NCI-H1092 (cell line): ENCODE results near the gene INSC.
A peak's percentile ranks its signal among the peaks of the same experiment; 100 is the strongest.

Source experiments
- DNase-seq: peaks from one replicate; lab custom pipeline; 2025; lab: John Stamatoyannopoulos, UW

Gene INSC

DNA sequence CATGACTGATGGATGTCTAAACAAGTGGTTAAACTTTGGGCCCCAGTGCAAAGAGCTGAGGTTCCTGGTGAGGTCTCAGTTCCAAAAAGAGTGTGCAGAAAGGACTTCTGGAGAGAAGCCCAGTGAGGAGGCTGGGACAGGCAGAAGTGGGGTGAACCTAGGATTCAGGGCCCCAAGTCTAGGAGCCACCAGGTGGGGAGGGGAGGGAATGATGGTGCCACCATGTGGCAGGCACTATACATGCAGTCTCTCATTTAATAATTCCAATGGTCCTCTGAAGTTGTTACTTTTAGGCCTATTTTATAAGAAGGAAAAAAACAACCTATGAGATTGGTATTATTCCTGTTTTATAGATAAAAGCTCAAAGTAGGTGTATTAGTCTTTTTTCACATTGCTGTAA is 102.0 kb downstream of the INSC start:
- no peak for DNase-seq

DNA sequence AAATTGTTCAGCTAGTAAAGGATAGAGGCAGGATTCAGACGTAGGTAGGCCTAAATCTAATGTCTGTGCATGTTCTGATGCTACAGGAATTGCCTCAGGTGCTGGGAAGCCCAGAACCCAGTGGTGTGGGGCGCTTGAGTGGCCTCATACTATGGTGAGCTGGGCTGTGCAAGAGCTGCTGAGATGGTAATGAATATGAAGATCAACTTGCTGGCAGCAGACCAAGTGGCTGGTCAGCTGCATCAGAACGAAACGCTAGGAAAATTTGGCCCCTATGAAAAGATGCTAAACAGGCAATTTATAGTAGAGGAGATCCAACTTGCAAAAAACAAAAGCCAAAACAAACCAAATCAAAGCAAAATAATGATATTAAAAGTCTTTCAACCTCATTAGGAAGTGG is 102.7 kb downstream of the INSC start:
- no peak for DNase-seq

DNA sequence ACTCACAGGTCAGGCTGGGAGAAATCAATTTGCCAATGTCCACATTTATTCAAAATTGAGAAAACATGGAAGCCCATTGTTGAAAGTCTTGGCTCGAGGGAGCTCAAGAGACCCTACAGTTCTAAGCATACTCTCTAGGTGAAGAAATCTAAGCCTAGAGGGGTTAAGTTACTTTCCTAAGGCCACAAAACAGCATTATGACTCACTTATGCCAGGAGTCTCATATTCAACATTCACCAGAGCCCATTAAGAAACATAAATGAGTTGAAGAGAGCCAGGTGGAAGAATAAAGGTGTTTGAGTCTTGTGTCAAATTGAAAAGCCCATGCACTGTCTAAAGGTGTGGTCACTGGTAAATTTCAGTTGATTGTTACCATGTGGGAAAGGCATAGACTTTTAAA is 108.1 kb downstream of the INSC start:
- DNase-seq = no peak

DNA sequence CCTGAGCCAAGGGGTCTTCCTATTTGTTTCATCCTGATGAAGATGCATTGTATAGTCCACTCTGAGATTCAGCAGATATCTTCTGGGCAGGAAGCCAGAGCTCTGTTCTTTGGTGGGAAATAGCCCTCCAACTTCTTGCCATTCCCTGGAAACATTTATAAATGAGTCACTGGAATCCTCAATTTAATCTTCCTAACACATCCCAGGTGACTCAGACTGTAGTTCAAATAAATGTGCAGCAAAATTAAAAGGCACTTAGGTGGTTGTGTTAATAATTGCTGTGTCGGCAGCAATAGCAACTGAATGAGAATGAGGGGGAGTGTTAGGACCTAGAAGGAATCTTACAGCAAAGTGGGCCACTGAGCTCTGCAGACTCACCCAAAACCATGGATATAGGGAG is 108.6 kb downstream of the INSC start:
- no peak for DNase-seq

DNA sequence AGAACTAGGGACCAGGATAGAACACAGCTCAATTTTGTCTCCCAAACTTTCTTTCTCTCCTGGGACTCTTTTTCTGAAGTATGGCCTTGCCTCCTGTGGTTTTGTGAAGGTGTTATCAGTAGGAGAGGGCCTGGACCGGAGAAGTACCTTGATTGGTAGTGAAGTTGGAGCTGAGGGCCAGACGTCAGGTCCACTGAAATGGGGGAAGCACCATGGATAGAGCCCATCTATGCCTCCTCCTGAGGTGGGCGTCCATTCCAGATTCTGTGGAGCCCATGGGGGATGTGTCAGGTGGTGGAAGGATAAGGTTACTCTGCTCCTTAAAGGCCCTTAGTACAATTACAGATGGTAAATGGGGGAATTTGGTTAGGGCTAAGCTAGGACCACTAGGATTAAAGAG is 109.7 kb downstream of the INSC start:
- DNase-seq = no peak

DNA sequence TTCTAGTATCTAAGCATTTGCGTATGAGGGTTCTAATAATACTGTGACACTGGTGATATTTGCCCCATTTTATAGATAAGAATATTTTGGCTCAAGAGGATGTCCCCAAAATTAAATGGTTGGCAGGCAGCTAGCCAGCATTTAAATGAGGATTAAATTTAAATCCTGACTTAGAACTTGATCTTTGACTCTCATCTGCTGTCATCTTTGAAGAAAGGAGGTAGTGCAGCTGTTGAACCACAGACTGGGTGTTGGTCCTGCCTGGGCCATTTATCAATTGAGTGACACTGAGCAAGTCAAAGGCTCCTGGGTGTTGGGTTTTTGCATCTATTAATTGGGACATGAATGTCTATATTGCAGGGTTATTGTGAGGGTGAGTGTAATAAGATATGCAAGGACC is 112.3 kb downstream of the INSC start:
- DNase-seq = no peak

DNA sequence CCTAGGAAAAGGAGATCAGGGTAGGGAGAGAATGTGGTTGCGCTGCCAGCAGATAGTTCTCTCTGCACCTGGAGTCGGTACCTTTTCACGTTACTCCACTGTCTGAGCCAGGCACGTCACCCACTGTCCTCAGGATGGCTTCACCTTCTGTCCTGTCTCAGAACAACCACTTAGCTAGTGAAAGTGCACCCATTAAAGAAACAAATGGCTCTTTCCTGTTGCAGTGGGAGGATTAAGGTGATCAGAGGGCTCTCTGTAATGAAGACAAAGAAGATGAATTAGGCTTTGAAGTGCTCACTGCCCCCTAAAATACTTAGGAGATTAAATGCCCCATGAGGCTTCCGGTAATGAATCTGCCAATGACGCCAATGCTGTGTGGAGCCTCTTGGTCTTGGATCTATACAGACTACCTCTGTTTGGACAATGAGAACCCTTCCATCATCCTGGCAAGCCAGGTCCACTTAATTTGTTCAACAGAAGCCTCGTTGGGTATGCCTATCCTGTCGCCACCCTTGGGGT is 113.7 kb downstream of the INSC start:
- DNase-seq = no peak

DNA sequence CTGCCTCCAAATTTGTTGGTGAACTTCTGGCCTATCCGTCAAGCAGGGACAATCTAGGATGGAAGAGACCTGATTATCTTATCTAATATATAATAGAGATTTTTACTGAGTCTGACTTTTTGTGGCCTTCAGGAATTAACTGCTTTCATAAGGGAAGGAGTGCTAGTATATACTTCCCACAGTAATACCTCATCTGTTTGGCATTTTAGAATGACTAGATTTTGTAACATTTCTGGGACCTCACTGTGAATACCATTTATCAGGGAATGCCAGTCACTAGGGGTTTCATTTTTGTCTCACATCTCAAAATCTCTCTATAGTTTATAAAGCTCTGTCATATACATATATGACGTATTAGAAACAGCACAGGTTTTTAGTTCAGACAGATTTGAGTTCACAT is 114.3 kb downstream of the INSC start:
- no peak for DNase-seq

DNA sequence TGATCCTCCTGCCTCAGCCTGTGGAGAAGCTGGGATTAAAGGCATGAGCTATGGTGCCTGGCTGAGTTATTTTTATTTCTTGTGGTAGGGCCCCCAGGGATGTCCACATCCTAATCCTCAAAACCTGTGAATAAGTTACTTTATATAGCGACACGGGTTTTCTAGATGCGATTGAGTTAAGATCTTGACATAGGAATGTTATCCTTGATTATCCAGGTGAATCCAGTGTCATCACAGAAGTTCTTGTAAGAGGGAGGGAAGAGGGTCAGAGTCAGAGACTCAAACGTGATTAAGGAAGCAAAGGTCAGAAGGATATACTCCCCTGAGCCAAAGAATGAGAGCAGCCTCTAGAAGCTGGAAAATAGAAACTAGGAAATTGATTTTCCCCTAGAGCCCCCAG is 117.8 kb downstream of the INSC start:
- DNase-seq = no peak

DNA sequence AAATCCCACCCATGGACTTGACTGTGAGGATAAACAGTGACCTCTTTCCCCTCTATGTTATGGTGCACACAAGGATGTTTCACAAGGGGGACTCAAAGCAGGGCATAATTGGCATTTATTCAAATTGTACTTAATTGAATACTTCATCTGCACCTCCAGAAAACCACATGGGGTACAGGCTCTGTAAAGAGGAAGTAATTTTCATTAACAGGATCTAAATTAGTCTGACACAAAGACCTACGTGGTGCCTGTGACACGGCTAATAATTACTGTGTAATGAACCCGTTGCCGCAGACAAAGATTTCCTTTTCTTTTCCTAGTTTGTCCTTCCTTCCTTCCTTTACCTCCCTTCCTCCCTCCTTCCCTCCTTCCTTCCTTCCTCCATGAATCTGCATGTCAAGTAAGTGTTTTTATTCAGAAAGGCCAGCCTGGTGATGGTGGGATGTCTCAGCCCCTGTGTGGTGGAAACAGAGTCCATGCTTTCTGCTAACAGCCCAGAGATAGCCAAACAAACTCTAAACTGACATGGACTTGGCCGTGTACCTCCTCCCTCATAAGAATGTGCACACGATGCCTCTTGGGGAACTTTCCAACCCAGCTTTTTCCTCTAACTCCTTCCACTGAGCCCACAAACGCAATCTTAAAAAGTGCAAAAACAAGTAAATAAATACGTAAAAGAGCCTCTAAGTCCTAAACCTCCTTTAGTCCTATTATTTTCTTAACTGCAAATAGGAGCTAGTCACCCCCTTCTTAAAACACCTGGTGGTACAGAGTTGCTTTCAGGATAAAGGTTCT is 118.8 kb downstream of the INSC start:
- DNase-seq = no peak

DNA sequence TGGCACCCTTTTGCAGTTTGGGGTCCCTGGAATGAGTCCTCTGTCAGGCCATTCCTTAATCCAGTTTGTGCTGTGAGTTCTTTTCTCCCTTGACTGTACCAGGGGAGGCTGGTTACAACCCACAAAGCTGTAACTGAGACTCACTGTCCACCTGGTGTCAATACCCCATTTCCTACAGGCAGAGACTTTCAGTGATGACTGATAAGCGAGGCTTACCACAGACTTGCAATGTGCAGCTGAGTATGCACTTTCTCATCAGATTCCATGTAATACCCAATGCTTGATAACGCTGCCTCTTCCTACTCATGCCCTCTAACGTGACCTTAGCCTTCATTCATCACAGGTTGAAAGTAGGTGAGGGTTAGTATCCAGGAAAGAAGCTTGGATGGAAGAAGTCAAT is 120.1 kb downstream of the INSC start:
- DNase-seq = no peak

DNA sequence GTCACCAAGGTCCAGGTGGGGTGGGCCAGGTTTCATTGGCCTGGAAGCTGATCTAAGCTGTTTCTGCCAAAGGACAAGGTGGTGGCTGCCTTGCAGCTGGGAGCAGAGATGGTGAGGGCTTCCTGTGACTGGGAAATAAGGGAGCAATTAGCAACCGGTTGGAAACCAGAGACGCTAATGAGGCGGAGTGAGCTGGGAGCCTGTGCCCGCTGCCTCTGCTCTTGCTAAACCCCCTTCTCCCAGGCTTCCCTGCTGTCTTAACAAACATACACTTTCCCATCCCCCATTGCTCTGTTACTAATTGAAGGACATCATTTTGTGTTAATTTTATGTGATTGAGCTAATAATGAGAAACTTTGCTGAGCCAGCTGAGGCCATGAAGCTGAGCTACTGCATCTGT is 121.8 kb downstream of the INSC start:
- peak; percentile 8 for DNase-seq

DNA sequence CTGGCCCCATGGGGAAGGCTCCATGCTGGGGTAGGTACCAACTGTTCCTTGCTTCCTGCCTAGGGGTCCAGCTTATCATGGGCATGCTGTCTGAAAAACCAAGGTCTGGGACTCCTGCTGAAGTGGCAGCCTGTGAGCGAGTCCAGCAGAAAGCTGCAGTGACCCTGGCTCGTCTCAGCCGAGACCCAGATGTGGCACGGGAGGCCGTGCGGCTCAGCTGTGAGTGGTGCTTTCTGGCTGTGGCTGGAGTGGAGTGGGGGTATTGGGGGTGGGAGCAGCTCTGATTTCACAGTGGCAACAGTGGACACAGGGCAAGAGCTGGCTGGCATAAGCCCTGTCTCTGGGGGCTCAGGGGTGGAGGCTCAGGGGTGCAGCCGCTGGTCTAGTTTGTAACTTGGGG is 124.1 kb downstream of the INSC start:
- DNase-seq = no peak

DNA sequence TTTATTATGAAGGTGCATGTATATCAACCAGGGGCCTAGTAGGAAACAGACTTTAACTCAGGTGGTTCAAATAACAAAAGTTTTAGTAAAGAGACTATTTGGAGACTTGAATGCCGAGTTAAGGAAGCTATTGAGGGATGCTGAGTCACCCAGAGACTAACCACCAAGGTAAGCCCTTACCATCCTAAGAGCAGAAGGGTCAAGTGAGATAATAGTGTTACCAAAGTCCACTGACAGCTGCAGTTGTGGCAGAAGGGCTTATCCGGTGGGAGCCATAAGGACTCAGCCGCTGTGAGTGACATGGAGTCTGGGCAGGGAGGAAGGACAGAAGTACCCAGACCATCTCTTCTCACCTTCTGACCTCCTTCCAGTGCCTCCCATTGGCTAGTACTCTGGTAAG is 134.0 kb downstream of the INSC start:
- no peak for DNase-seq

DNA sequence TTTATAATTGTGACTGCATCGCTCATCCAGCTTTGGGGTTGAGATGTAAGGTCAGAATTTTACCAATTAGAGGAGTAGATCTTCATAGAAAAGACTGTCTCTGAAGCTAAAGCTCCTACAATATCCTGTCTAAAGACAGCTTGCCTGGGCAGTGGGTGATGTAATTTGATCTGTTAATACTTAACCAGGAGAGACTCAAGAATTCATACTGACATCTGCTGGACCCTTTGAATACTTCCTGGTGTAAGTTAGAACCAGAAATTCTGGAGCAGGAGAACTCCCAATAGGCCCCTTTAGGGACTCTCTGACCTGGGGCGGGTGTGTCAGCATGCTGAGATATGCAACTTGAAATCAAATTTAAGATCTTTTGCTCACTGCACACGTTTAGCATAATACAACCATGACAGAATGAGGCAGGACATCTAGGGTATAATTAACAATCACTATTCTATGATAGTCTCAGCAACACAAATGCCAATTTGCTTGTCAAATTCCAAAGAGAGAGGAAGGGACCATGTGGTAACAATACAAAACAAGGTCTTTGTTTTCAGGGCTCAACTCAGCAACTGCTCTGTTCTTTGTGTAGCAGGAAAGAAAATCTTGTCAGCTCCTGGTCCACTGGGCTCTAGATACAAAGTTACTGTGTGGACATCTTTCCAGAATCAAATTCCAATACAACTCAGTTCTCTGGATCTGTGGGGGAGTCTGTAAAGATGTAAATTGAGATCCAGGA is 143.9 kb downstream of the INSC start:
- peak; percentile 72 for DNase-seq

DNA sequence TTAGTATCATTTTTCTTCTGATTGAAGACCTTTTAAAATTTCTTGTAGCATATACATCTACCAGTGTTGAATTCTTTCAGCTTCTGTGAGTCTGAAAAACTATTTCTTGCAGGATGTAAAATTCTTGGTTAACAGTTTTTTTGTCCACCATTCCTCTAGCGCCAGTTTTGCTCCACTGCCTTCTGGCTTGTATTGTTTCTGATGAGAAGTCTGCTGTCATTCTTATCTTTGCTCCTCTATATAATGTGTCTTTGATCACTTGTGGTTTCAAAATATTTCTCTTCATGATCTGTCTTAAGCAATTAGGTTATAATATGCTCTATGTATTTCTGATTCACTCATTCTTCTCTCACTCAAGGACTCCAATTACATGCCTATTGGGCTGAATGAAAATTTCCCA is 152.3 kb downstream of the INSC start:
- no peak for DNase-seq

DNA sequence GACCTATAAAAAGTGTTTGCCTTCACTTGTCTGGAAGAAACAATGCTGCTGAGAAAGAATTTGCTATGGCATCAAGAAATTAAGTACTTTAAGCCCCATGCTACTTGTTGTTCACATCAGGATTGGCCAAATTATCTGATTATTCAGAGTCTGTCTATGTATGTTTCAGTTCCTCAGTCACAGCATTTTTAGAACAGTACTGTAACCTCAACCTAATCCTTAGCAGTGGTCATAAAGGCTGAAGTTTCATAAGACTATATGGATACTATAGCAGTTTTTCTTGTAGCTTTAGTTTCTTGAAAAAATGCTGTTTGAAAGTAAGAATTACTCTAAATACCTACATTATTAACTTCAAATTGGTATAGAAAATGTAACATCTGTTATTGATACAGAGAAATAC is 153.9 kb downstream of the INSC start:
- DNase-seq = no peak

DNA sequence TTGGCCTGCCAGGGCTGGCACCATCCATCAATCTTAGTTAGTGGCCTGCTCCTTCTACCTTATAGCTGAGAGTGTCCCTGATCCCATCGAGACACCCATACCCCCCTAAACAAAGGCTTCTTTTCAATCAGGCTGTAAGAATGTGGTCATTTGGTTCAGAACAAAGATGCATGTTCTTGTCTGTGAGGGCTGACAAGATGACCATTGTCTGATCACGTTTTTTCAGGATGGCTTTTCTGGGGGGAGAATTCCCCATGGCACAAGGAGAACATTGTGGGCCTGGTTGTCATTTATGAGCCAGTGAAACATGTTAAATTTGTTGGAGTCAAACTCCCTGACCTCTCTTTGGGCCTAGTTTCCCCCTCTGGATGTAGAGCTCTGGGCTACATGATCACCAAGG is 160.4 kb downstream of the INSC start:
- DNase-seq = no peak

DNA sequence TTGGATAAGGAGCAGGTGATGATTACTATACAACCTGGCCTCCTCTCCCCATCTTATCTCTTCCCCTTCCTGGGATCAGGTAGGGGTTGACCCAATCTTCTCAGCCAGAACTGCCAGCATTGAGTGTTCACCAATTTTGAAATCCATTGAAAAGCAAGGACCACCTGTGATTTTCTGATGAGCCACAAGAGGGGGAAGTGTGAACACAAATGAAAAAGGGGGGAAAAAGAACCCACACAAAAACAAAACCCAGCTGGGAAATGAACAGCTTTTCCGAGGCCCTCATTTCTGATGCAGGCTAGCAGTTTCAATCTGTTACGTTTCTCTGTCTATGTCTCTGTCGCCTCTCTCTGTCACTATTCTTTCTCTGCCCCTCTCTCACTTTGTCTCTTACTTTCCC is 161.9 kb downstream of the INSC start:
- DNase-seq = peak; percentile 37

DNA sequence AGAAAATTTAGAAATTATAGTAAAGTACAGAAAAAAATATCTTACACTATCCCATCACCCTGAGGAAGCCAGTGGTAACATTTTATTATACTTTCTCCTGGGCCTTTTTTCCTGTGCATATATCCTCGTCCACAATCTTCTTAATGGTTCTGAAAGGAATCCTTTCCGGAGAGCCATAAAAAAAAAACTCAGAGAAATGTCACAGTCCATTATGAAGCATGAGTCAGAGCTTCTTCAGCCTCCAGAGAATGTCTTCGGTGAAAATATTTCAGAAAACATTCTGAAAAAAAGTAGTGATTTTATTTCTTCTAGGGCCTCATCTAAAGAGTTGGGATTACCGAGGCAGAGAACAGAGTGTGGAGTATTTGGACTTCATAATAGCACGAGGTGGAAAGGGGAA is 163.4 kb downstream of the INSC start:
- no peak for DNase-seq

DNA sequence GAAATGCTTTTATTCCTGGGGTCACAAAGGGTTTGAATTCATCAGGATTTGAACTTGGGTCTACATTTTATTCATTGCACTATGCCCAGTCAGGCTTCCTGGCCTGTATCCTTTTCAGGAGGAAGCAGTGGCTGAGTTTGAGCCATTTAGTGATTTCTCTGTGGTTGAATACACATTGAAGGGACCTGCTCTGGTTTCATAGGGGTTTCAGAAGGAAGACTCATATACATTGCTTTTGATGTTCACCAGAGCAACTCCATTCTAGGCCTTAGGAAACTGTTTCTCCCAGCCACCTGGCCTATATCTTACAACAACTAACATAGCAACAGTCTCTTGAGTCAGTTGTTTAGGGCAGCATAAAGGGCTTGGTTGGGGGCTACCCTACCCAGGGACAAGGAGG is 165.7 kb downstream of the INSC start:
- DNase-seq = no peak

DNA sequence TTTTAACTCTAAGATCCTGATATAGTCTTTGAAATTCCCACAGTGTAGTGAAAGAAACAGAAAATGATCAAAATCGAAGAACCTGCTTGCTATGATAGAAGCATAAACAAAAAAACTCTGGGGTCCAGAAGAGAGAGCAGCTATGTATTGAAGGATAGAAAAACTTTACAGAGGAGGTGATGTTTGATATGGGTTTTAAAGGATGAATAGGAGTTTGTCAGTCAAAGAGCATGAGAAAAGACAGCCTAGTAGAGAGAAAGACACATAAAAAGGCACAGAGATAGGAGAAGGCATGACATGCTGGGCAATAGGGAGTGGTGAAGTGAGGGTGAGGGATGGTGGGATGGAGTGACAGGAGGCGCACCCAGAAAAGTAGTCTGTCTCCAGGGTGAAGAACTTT is 168.0 kb downstream of the INSC start:
- no peak for DNase-seq

DNA sequence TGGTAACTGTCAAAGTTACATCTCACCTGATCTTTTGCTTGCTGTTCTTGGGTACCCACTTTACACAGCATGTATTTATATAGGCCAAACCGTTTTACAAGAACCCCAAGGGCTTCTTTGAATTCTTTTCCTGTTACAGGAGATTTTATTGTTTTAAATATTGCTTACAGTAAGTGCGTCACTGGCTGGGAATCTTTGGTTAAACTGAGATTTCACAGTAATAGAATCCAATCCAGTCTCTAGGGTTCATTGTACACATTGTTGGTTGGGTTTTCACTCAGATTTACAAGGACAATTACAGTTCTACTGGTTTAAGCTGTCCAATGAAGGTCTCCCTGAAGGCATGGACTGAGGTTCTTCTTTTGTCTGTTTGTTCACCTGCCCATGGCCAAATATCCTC is 171.7 kb downstream of the INSC start:
- DNase-seq = no peak

DNA sequence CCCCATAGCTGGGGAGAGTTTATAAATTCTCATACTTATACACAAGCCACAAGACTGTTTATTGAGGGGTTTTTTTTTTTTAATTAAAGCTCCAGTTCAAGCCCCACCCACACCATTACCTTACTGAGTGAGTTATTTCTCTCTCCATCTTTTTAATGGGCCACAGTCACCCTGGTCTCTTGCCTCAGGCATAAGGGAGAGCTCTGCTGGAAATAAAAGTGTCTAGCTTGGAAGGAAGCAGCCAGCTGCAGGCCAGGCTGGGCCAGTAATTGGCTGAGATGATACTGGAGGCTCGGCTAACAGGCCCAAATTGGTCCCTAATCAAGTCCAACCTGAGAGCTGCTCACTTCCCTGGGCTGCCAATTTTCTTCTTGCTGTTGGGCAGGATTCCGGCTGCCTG is 174.1 kb downstream of the INSC start:
- DNase-seq = no peak
